Endothelial cell of umbilical vein (primary cell): ENCODE data around the gene RECQL5. TPM values are rescaled to one million over a fixed set of nuclear protein-coding genes. Genes with fewer than 3 reads are reported as not detected.

Experiments used
- BruUV-seq: library from RNA; stranded (reverse); fragments of 400-500 nt; replicated peaks from 2 replicates; lab custom pipeline; 2021; lab: Mats Ljungman, UMichigan
- CTCF ChIA-PET: fragments of 300-600, 350-600 bp; sonication (Branson Sonifier 250); formaldehyde crosslinking; loops from one replicate; lab custom pipeline; 2021; ENCODE audit warnings: antibody characterized with exemption, inconsistent platforms; lab: Charles Lee
- POLR2A ChIA-PET: fragments of 300-600, 350-600 bp; sonication (Branson Sonifier 250); formaldehyde crosslinking; loops from one replicate; lab custom pipeline; 2021; ENCODE audit warnings: antibody characterized with exemption, inconsistent platforms; lab: Charles Lee
- DNase-seq: peaks from one replicate; pipeline ENCODE4 v3.0.0-alpha.2; 2011; ENCODE audit warnings: low read depth, low spot score
- FAIRE-seq: peaks from 2 replicates; lab custom pipeline; 2011; peaks lifted over from hg19 to GRCh38; lab: Jason Lieb, UNC
- H2AFZ ChIP-seq: 2 replicates; pipeline ENCODE4 v1.6.0; 2012; ENCODE audit warnings: low read depth, low read length, control low read depth, inconsistent platforms
- H3K27ac ChIP-seq: 2 replicates; pipeline ENCODE4 v1.5.1; 2011; ENCODE audit warnings: low read depth, mild to moderate bottlenecking, control low read depth, low read length, moderate library complexity; ENCODE audit not compliant: insufficient read depth
- H3K27me3 ChIP-seq, 2 experiments: 2 replicates each; pipeline versions ENCODE4 v1.6.0 to v1.6.1; 2011; ENCODE audit warnings: low read length in 2 of 2, mixed read lengths in 1 of 2; ENCODE audit not compliant: control insufficient read depth in 2 of 2, insufficient read depth in 2 of 2
- H3K36me3 ChIP-seq, 2 experiments: 2 replicates in 1 of 2; 3 replicates in 1 of 2; pipeline ENCODE4 v1.5.1; 2011; ENCODE audit warnings: low read length in 2 of 2, mild to moderate bottlenecking in 1 of 2, moderate library complexity in 1 of 2; ENCODE audit not compliant: control insufficient read depth in 2 of 2, insufficient read depth in 2 of 2; ENCODE audit errors: extremely low read depth in 1 of 2
- H3K4me1 ChIP-seq: 3 replicates; pipeline ENCODE4 v1.5.1; 2011; ENCODE audit warnings: mild to moderate bottlenecking, low read length; ENCODE audit not compliant: control insufficient read depth, insufficient read depth; ENCODE audit errors: extremely low read depth
- H3K4me2 ChIP-seq: 2 replicates; pipeline ENCODE4 v1.6.1; 2011; ENCODE audit warnings: low read length, control low read depth, mixed read lengths; ENCODE audit not compliant: insufficient read depth
- H3K4me3 ChIP-seq, 3 experiments: fragments of 200-600 bp in 1 of 3; sonication (generic), shearing (Covaris generic) in 1 of 3; replicated peaks in 1 of 3; 2 replicates each; pipeline ENCODE4 v1.5.1; 2011 to 2016; ENCODE audit warnings: control low read depth in 3 of 3, low read length in 3 of 3, mild to moderate bottlenecking in 2 of 3, inconsistent platforms in 1 of 3, low read depth in 1 of 3, moderate library complexity in 1 of 3; ENCODE audit not compliant: insufficient read depth in 1 of 3
- H3K79me2 ChIP-seq: 2 replicates; pipeline ENCODE4 v1.6.0; 2012; ENCODE audit warnings: low read length, inconsistent platforms; ENCODE audit not compliant: control insufficient read depth, insufficient read depth
- H3K9ac ChIP-seq: replicated peaks from 2 replicates; pipeline ENCODE3; 2011; ENCODE audit warnings: low read length, control low read depth; ENCODE audit not compliant: insufficient read depth; ENCODE audit errors: extremely low read depth
- H3K9me1 ChIP-seq: replicated peaks from 3 replicates; pipeline ENCODE4 v1.6.0; 2011; ENCODE audit warnings: mild to moderate bottlenecking, low read length; ENCODE audit not compliant: control insufficient read depth, insufficient read depth; ENCODE audit errors: extremely low read depth
- H3K9me3 ChIP-seq: replicated peaks from 2 replicates; pipeline ENCODE4 v1.5.1; 2012; ENCODE audit warnings: low read length, inconsistent platforms; ENCODE audit not compliant: control insufficient read depth, insufficient read depth
- H4K20me1 ChIP-seq: replicated peaks from 2 replicates; pipeline ENCODE3; 2011; ENCODE audit warnings: mild to moderate bottlenecking, low read length; ENCODE audit not compliant: control insufficient read depth, insufficient read depth; ENCODE audit errors: extremely low read depth
- EZH2 ChIP-seq: IDR thresholded peaks from 2 replicates; pipeline ENCODE4 v1.6.1; 2012; ENCODE audit warnings: borderline replicate concordance, low read depth, mild to moderate bottlenecking, moderate library complexity, low read length, inconsistent platforms; ENCODE audit not compliant: severe bottlenecking
- FOS ChIP-seq: IDR thresholded peaks from 2 replicates; pipeline ENCODE4 v1.6.1; 2011; ENCODE audit warnings: mild to moderate bottlenecking, low read length, moderate library complexity, borderline replicate concordance; ENCODE audit not compliant: insufficient read depth
- GATA2 ChIP-seq: IDR thresholded peaks from 2 replicates; pipeline ENCODE4 v1.7.0; 2011; ENCODE audit warnings: low read depth, mild to moderate bottlenecking, moderate library complexity, mixed read lengths, low read length; ENCODE audit not compliant: insufficient read length, insufficient read depth
- JUN ChIP-seq: IDR thresholded peaks from 2 replicates; pipeline ENCODE4 v1.6.1; 2011; ENCODE audit warnings: borderline replicate concordance, low read depth; ENCODE audit not compliant: insufficient read length, insufficient read depth
- MYC ChIP-seq: IDR thresholded peaks from one replicate; pipeline ENCODE4 v1.6.1; 2011; ENCODE audit warnings: mild to moderate bottlenecking, low read depth, low read length
- POLR2AphosphoS5 ChIP-seq: IDR thresholded peaks from 2 replicates; pipeline ENCODE4 v1.6.1; 2012; ENCODE audit warnings: low read depth, mild to moderate bottlenecking, control low read depth, low read length, moderate library complexity; ENCODE audit not compliant: insufficient read depth
- dilution Hi-C: fragments of 300-500 bp; cut with MboI; formaldehyde crosslinking; loops from one replicate; pipeline ENCODE4 v1.15.0; 2019; ENCODE audit warnings: low sequenced_read_pairs; ENCODE audit not compliant: extremely low pct_ligation_motif_present
- intact Hi-C: fragments of 100-400 bp; cut with micrococcal nuclease; formaldehyde crosslinking; loops from one replicate; pipeline ENCODE4 v1.10.0; 2022
- polyA plus RNA-seq, 4 experiments: library from polyadenylated mRNA; depleted of rRNA in 3 of 4; stranded (reverse) in 3 of 4; unstranded in 1 of 4; fragments of >200 nt; gene quantifications; 2 replicates each; pipeline versions ENCODE4 v1.2.1 to v1.2.3, GENCODE V29; 2011 to 2012; ENCODE audit warnings: missing spikeins in 1 of 4
- total RNA-seq: library from RNA; stranded (reverse); gene quantifications from 2 replicates; pipeline ENCODE4 v1.2.3, GENCODE V29; 2021
- TF ChIP-seq, protein P1 (sequence below), 2 donors: IDR thresholded peaks; 1 replicate in 1 of 2; 2 replicates in 1 of 2; pipeline ENCODE4 v1.5.1; 2011; ENCODE audit warnings: low read length in 2 of 2, mild to moderate bottlenecking in 2 of 2, moderate library complexity in 2 of 2, control low read depth in 1 of 2, inconsistent platforms in 1 of 2, low read depth in 1 of 2; ENCODE audit not compliant: insufficient read depth in 1 of 2; ENCODE audit errors: extremely low read depth in 1 of 2
- TF ChIP-seq, protein P2 (sequence below): IDR thresholded peaks from 2 replicates; pipeline ENCODE4 v1.6.1; 2011; ENCODE audit not compliant: insufficient read depth, insufficient read length

RECQL5 gene
- total and polyA plus RNA-seq, 2 donors (not counting 3 experiments of a cell fraction or from before 2014, with no cell fraction given), result 21.3 to 30.7 TPM

DNA sequence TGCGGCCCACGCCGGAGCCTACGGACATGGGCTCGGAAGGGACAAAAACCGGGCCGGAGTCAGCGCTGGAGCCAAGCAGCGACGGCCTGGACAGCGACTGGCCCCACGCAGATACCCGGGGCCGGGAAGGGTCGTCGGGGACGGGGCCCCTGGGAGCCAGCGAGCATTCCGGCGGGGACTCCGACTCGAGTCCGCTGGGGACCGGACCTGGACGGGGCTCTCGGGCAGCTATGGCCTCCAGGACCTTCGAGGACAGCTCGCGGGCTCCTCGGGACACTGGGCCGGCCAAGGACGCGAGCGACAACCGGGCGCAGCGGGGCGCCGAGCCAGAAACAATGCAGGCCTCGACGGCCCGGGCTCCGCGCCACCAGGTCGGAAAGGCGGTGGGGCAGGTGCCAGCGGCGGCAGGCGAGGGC is 78.3 kb downstream of the RECQL5 start:
- ChIA-PET CTCF (interaction anchor here (0.6 to 1.4 kb wide), 12 partner anchors 10 to 159 kb away, joined by 3 to 13 read pairs (median 4); partner anchors contain the start of gene TSEN54), POLR2A (no interaction called here)
- Histone ChIP-seq H2AFZ (peak overlapping the region; percentile 95), H3K4me1 (peaks cover 3% of the 10 kb centered on the region), H3K4me2 (peak overlapping the region; percentile 54), H3K9me3 (no peaks in the 10 kb centered on the region), H3K27ac (peak overlapping the region; percentile 68), H3K27me3 (no peaks in the 10 kb centered on the region), H3K9me1 (no peaks in the 10 kb centered on the region), H3K9ac (peak overlapping the region; percentile 75), H3K36me3 (no peaks in the 10 kb centered on the region), H3K79me2 (no peaks in the 10 kb centered on the region), H4K20me1 (no peaks in the 10 kb centered on the region), H3K4me3 (peak overlapping the region; percentile 42 to 56 (median 55))
- DNase-seq (no peak), FAIRE-seq (no peak)
- BruUV-seq, result TSS peak; percentile 52
- dilution Hi-C loops (no loop called here), intact Hi-C loops (loop anchor here (1.0 to 2.0 kb wide), 3 partner anchors 64 to 162 kb away; partner anchors contain the start of genes LLGL2 and TSEN54)
- TF ChIP-seq GATA2 (no peak), FOS (no peak), POLR2AphosphoS5 (peak; percentile 6), EZH2 (no peak), JUN (no peak), MYC (no peak)
- TF ChIP-seq, protein P1, sequence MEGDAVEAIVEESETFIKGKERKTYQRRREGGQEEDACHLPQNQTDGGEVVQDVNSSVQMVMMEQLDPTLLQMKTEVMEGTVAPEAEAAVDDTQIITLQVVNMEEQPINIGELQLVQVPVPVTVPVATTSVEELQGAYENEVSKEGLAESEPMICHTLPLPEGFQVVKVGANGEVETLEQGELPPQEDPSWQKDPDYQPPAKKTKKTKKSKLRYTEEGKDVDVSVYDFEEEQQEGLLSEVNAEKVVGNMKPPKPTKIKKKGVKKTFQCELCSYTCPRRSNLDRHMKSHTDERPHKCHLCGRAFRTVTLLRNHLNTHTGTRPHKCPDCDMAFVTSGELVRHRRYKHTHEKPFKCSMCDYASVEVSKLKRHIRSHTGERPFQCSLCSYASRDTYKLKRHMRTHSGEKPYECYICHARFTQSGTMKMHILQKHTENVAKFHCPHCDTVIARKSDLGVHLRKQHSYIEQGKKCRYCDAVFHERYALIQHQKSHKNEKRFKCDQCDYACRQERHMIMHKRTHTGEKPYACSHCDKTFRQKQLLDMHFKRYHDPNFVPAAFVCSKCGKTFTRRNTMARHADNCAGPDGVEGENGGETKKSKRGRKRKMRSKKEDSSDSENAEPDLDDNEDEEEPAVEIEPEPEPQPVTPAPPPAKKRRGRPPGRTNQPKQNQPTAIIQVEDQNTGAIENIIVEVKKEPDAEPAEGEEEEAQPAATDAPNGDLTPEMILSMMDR (IDR thresholded peaks at IDR 0.05; ENCODE audit: extremely low read depth in 1 of 2, insufficient read depth in 1 of 2, low read depth in 1 of 2, low read length in 2 of 2), result no peak
- TF ChIP-seq, protein P2, sequence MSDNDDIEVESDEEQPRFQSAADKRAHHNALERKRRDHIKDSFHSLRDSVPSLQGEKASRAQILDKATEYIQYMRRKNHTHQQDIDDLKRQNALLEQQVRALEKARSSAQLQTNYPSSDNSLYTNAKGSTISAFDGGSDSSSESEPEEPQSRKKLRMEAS, result no peak
